Liver (tissue), 9 donors: ENCODE results near the gene BTG2. TPM values are rescaled to one million over a fixed set of nuclear protein-coding genes. Genes with fewer than 3 reads are reported as not detected.

Source experiments
- DNase-seq: peaks from one replicate; pipeline ENCODE4 v3.0.0-alpha.2; 2017; ENCODE audit warnings: low spot score
- H3K27ac ChIP-seq, 2 donors: one replicate each; pipeline ENCODE4 v1.7.0; 2013; ENCODE audit warnings: inconsistent platforms in 2 of 2, low read length in 2 of 2, control low read depth in 1 of 2, low read depth in 1 of 2, mild to moderate bottlenecking in 1 of 2
- H3K27me3 ChIP-seq, 4 donors: one replicate each; pipeline versions ENCODE4 v1.6.1 to v1.7.0; 2013; ENCODE audit warnings: low read length in 3 of 4, inconsistent platforms in 1 of 4, mild to moderate bottlenecking in 1 of 4, moderate library complexity in 1 of 4; ENCODE audit not compliant: control insufficient read depth in 4 of 4, insufficient read depth in 4 of 4
- H3K36me3 ChIP-seq, 4 donors: one replicate each; pipeline versions ENCODE4 v1.6.1 to v1.7.0; 2013; ENCODE audit warnings: low read length in 3 of 4, mild to moderate bottlenecking in 3 of 4, low read depth in 1 of 4, moderate library complexity in 1 of 4; ENCODE audit not compliant: control insufficient read depth in 4 of 4, insufficient read depth in 3 of 4
- H3K4me1 ChIP-seq, 4 donors: one replicate each; pipeline versions ENCODE4 v1.6.1 to v1.7.0; 2013; ENCODE audit warnings: low read length in 3 of 4, mild to moderate bottlenecking in 3 of 4, moderate library complexity in 1 of 4; ENCODE audit not compliant: control insufficient read depth in 4 of 4, insufficient read depth in 4 of 4
- H3K4me3 ChIP-seq, 3 donors: one replicate each; pipeline versions ENCODE4 v1.6.1 to v1.7.0; 2013; ENCODE audit warnings: low read length in 3 of 3, control low read depth in 1 of 3, low read depth in 1 of 3, mild to moderate bottlenecking in 1 of 3
- H3K9ac ChIP-seq, 2 donors: one replicate each; pipeline ENCODE4 v1.7.0; 2013; ENCODE audit warnings: low read length in 2 of 2, mild to moderate bottlenecking in 2 of 2, moderate library complexity in 2 of 2, control low read depth in 1 of 2, low read depth in 1 of 2
- H3K9me3 ChIP-seq, 4 donors: one replicate each; pipeline versions ENCODE4 v1.6.1 to v1.7.0; 2013; ENCODE audit warnings: low read length in 3 of 4; ENCODE audit not compliant: control insufficient read depth in 4 of 4
- ATF3 ChIP-seq: IDR thresholded peaks from 2 replicates; pipeline ENCODE4 v1.6.1; 2016; ENCODE audit warnings: antibody characterized with exemption
- CTCF ChIP-seq: fragments of 150-350 bp; IDR thresholded peaks from 2 replicates; pipeline ENCODE4 v1.5.1; 2017; ENCODE audit warnings: improper control_type of control experiment, low read depth, low read length; ENCODE audit not compliant: missing input control
- EGR1 ChIP-seq, 2 donors: IDR thresholded peaks; 2 replicates each; pipeline ENCODE4 v1.6.1; 2016 to 2018; ENCODE audit warnings: antibody characterized with exemption in 2 of 2, low read depth in 2 of 2
- FOXA2 ChIP-seq: IDR thresholded peaks from 2 replicates; pipeline ENCODE4 v1.6.1; 2016; ENCODE audit warnings: antibody characterized with exemption
- GABPA ChIP-seq, 2 donors: IDR thresholded peaks in 1 of 2; conservative IDR thresholded peaks in 1 of 2; 2 replicates each; pipeline ENCODE4 v1.6.1; 2016; ENCODE audit warnings: antibody characterized with exemption in 2 of 2, mild to moderate bottlenecking in 1 of 2, moderate library complexity in 1 of 2
- HNF4G ChIP-seq: IDR thresholded peaks from 2 replicates; pipeline ENCODE4 v1.6.1; 2016; ENCODE audit warnings: antibody characterized with exemption
- JUND ChIP-seq, 2 donors: IDR thresholded peaks; 2 replicates each; pipeline ENCODE4 v1.6.1; 2016; ENCODE audit warnings: antibody characterized with exemption in 2 of 2
- MAX ChIP-seq: IDR thresholded peaks from 2 replicates; pipeline ENCODE4 v1.6.1; 2016; ENCODE audit warnings: antibody characterized with exemption
- NR2F2 ChIP-seq: IDR thresholded peaks from 2 replicates; pipeline ENCODE4 v1.6.1; 2016; ENCODE audit warnings: antibody characterized with exemption
- RXRA ChIP-seq, 2 donors: IDR thresholded peaks; 2 replicates each; pipeline ENCODE4 v1.6.1; 2017 to 2018; ENCODE audit warnings: antibody characterized with exemption in 2 of 2, mild to moderate bottlenecking in 1 of 2
- SP1 ChIP-seq: IDR thresholded peaks from 2 replicates; pipeline ENCODE4 v1.6.1; 2018; ENCODE audit warnings: antibody characterized with exemption, mild to moderate bottlenecking
- TAF1 ChIP-seq: conservative IDR thresholded peaks from 2 replicates; pipeline ENCODE4 v1.6.1; 2016; ENCODE audit warnings: antibody characterized with exemption, mild to moderate bottlenecking
- YY1 ChIP-seq: IDR thresholded peaks from 2 replicates; pipeline ENCODE4 v1.6.1; 2016; ENCODE audit warnings: antibody characterized with exemption, mild to moderate bottlenecking
- ZBTB33 ChIP-seq: IDR thresholded peaks from 2 replicates; pipeline ENCODE4 v1.6.1; 2016; ENCODE audit warnings: antibody characterized with exemption
- WGBS: extraction: QIAGEN DNeasy Blood & Tissue Kit; methylation state at CpG from one replicate; pipeline ENCODE4 v1.1.7; 2013; 5-methylcytosine and 5-hydroxymethylcytosine counted together
- polyA plus RNA-seq, 2 donors: library from polyadenylated mRNA; stranded (reverse) in 1 of 2; unstranded in 1 of 2; fragments of 200-250 nt in 1 of 2; fragments of >200 nt in 1 of 2; fragmentation: Nextera tagmentation in 1 of 2; extraction: Ambion mirVana in 1 of 2; gene quantifications; one replicate each; pipeline versions ENCODE4 v1.2.1 to v1.2.3, GENCODE V29; 2013 to 2015
- total RNA-seq, 2 donors: library from RNA; depleted of rRNA; stranded (reverse); fragments of >200 nt; gene quantifications; one replicate each; pipeline ENCODE4 v1.2.3, GENCODE V29; 2014
- donor health status: healthy.
- donor health status: healthy.
- donor health status: healthy.
- donor health status: healthy.
- donor health status: healthy.

The BTG2 gene
- total and polyA plus RNA-seq, 4 donors = 3.8 to 52.5 (median 4.8) TPM

- WGBS = 88% methylated on average over 12 of the region's 12 CpGs
- H3K9me3 ChIP-seq = no peaks in the 10 kb centered on the region
- no peak for DNase-seq
Observed at GRCh38 chr1:203274603-203275381, 30.5 kb upstream of the BTG2 start.

GRCh38 chr1:203275656-203276272 is 29.6 kb upstream of the BTG2 start:
- TF ChIP-seq GABPA (IDR thresholded peaks at IDR 0.05 in 1 of 2, conservative IDR thresholded peaks at IDR 0.05 in 1 of 2) (no peak), YY1 (no peak), ZBTB33 (no peak), FOXA2 (no peak), JUND (IDR thresholded peaks at IDR 0.05) (no peak)
- Histone ChIP-seq H3K9me3 (no peaks in the 10 kb centered on the region), H3K27ac (no peak overlapping the region), H3K4me1 (peaks cover 0 to 13% (median 0%) of the 10 kb centered on the region in 4 donors), H3K27me3 (no peaks in the 10 kb centered on the region), H3K36me3 (no peaks in the 10 kb centered on the region), H3K9ac (no peak overlapping the region), H3K4me3 (no peak overlapping the region)
- WGBS = 92% methylated on average over 11 of the region's 11 CpGs
- DNase-seq = no peak

More at GRCh38 chr1:203274603-203275381, 30.5 kb upstream of the BTG2 start:
- H3K9ac ChIP-seq = no peak overlapping the region
- no peaks in the 10 kb centered on the region for H3K27me3 ChIP-seq
- no peaks in the 10 kb centered on the region for H3K36me3 ChIP-seq
- TF ChIP-seq YY1 = no peak
- no peak for TF ChIP-seq JUND (IDR thresholded peaks at IDR 0.05)
- no peak for TF ChIP-seq RXRA (IDR thresholded peaks at IDR 0.05)
- no peak for TF ChIP-seq EGR1 (IDR thresholded peaks at IDR 0.05; ENCODE audit: low read depth in 2 of 2)
- no peak for TF ChIP-seq TAF1
- no peak for TF ChIP-seq GABPA (IDR thresholded peaks at IDR 0.05 in 1 of 2, conservative IDR thresholded peaks at IDR 0.05 in 1 of 2)
- TF ChIP-seq CTCF = no peak
- TF ChIP-seq SP1 = peak; percentile 7
- TF ChIP-seq NR2F2 = peak; percentile 47
- no peak for TF ChIP-seq MAX
- H3K4me3 ChIP-seq = no peak overlapping the region
- peaks cover 0 to 13% (median 0%) of the 10 kb centered on the region in 4 donors for H3K4me1 ChIP-seq
- no peak overlapping the region for H3K27ac ChIP-seq

- no peak overlapping the region for H3K27ac ChIP-seq
- no peak for DNase-seq
- WGBS = 87% methylated on average over 5 of the region's 5 CpGs
Observed at GRCh38 chr1:203276408-203276807, 28.9 kb upstream of the BTG2 start.

More at GRCh38 chr1:203276408-203276807, 28.9 kb upstream of the BTG2 start:
- Histone ChIP-seq H3K9me3 (no peaks in the 10 kb centered on the region), H3K4me3 (no peak overlapping the region), H3K36me3 (no peaks in the 10 kb centered on the region), H3K4me1 (peaks cover 0 to 13% (median 0%) of the 10 kb centered on the region in 4 donors), H3K27me3 (no peaks in the 10 kb centered on the region), H3K9ac (no peak overlapping the region)
- TF ChIP-seq ATF3 = no peak
- TF ChIP-seq SP1 = no peak
- no peak for TF ChIP-seq NR2F2
- TF ChIP-seq RXRA (IDR thresholded peaks at IDR 0.05) = no peak
- TF ChIP-seq HNF4G = no peak
